HG02623 (cell line): Measurements from ENCODE around the gene COPA.

ENCODE experiments used
- ATAC-seq: cut with Tn5 transposase; IDR thresholded peaks from one replicate; pipeline ENCODE4 v1.9.1; 2021; ENCODE audit warnings: moderate library complexity; ENCODE audit not compliant: unreplicated experiment

Gene COPA

GRCh38 chr1:160363010-160363409 is 20.0 kb upstream of the COPA start:
- ATAC-seq = no peak

GRCh38 chr1:160362168-160362957 is 19.3 kb upstream of the COPA start:
- no peak for ATAC-seq

DNA sequence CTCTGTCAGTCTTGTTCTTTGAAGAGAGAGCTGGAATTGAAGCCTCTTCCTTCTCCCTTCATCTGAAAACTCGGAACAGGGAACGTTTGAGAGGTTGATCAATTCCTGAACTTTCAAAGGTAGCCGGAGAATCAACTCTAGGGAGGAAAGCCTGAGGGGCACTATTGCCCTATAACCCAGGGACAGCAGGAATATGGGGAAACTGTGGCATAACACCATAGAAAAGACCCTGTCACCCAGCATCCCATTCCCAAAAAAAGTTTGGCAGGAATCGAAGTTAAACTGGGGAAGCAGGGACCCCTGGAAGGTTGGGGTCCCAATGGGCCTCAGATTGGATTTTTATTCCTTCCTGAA is 18.7 kb upstream of the COPA start:
- no peak for ATAC-seq

DNA sequence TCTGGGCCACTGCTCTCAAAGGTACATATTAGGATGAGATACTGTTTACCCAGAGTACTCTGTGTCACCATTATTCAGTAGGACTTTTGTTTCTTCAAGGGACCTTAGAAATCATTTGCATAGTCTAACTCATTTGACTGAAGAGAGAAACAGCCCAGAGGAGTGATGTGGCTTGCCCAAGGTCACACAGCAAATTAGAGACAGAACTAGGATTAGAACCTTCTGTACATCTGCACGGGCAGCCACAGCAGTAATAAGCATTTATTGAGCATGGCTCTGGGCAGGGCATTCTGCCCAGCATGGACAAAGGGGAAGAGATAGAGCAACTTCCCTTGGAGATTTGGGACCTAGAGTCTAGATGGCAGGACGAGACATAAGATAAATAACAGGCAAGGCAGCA is 18.1 kb upstream of the COPA start:
- no peak for ATAC-seq

DNA sequence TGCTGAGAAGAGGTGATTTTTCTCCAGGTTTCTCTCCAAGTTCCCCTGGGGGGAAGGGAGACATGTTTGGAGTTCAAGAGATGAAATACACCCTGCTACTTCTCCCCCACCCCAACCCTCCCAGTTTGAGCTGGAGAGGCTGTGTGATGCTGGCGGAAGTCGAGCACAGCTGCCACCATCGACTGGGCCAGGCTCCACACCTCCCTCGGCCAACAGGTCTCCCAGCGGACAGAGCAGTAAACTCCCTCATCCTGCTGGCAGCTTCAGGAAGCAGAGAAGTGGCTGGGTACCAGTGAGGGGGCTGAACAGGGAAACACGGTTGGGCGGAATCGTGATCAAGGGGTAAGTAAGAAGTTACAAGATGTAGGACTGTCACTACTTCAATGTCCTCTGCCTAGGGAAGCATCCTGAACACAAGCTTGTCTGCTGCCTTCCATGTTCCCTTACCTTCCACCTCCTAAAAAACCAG is 17.2 kb upstream of the COPA start:
- ATAC-seq = no peak

- ATAC-seq = no peak
Observed at GRCh38 chr1:160359559-160360226, 16.6 kb upstream of the COPA start.

DNA sequence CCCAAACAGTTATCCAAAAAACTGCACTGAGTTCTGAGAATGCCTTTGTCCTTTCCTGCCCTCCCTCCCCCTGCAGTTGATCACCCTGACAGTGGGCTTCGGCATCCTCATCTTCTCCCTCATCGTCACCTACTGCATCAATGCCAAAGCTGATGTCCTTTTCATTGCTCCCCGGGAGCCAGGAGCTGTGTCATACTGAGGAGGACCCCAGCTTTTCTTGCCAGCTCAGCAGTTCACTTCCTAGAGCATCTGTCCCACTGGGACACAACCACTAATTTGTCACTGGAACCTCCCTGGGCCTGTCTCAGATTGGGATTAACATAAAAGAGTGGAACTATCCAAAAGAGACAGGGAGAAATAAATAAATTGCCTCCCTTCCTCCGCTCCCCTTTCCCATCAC is 15.0 kb upstream of the COPA start:
- no peak for ATAC-seq

GRCh38 chr1:160357286-160358002 is 14.4 kb upstream of the COPA start:
- no peak for ATAC-seq

GRCh38 chr1:160354388-160354985 is 11.4 kb upstream of the COPA start:
- ATAC-seq = no peak

GRCh38 chr1:160353223-160353622 is 10.2 kb upstream of the COPA start:
- no peak for ATAC-seq

DNA sequence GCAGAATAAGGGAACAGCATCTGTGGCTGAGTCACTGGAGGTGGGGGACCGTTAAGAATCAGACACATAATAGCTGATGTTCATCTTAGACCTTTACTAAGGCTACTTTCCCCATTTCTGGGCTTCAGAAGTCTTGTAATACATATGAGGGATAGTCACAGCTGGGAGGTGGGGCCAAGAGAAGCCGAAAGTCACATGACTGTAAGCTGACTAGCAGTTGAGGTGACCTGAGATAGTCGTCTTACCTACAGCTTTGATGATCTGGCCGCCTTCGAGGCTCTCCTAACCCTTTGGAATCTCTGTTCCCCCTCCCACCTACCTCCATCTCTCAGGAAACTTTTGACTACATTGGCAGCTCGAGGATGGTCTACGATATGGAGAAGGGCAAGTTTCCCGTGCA is 9.5 kb upstream of the COPA start:
- no peak for ATAC-seq

GRCh38 chr1:160351629-160352028 is 8.6 kb upstream of the COPA start:
- ATAC-seq = no peak

- ATAC-seq = peak; percentile 32
Observed at GRCh38 chr1:160346958-160347357, 3.9 kb upstream of the COPA start.

- ATAC-seq = no peak
Observed at GRCh38 chr1:160346463-160346862, 3.4 kb upstream of the COPA start.

- no peak for ATAC-seq
Observed at GRCh38 chr1:160344936-160345335, 1.9 kb upstream of the COPA start.

DNA sequence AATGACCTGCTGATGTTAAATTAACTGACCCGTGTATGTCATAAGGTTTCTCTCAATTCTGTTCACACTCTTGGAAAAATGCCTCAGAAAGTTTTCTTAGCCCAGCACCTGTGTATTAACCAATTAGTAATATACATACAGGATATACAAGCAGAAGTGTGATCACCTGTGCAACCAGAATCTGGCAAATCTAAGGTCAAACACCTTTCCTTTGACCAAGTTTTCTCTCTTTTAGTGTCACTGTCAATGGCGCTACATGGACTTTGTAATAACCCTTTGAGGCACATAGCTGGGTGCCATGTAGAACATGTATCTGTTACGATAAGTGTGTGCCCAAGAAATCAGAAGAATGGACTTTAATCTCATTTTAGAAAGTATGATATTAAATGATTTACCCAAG is 1.2 kb upstream of the COPA start:
- no peak for ATAC-seq

DNA sequence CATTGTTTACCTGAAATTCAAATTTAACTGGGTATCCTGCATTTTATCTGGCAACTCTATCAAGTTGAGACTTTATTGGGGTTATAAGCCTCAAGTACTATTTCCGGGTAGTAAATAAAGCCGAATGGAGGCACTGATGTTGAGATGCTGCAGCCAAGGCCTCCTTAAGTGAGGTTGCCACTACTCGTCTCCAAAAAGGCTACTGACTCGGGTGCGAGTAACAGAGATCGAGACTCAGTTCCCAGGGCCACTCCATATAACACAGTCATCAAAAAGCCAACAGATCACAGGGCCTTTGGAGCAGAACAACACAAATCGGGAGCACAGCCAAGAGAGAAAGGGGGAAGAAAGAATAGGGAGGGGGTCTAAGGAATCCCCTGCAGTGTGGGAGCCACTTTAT is 524 bp downstream of the COPA start:
- ATAC-seq = no peak

DNA sequence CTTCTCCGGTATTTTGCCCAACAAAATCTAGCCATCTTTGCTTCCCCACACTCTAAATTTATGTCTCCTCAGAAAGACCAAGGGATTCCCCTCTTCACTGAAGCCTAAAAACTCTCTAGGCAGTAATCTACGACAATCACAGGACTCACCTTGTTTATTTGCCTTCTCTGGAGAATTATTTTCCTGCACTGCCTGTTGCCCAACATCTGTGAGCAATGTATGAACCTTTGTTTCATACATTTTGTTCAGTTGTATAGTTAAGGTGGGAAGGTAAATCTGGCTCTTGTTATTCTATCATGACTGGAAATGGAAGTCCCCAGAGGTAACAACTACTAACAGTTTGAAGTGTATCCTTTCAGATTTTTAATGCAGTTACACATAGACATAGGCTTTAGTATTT is 2.2 kb downstream of the COPA start:
- ATAC-seq = no peak

DNA sequence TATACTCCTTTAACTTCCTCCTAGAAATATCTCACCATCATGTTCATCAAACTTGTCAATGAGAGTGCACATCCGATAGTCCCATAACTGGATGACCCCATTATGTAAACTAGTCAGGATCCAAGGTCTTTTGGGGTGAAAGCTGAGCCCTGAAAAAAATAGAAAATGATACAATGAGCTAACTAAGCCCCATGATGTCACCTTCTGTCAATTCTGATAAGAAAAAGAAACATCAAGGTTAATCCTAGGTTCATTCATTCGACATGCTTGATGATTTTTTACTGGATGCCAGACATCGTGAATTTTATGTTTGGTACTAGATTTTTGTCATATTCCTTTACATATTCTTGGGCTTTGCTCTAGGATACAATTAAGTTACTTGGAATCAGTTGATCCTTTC is 2.9 kb downstream of the COPA start:
- no peak for ATAC-seq

- ATAC-seq = no peak
Observed at GRCh38 chr1:160338580-160338979, 4.5 kb downstream of the COPA start.

- ATAC-seq = no peak
Observed at GRCh38 chr1:160332516-160332915, 10.5 kb downstream of the COPA start.

DNA sequence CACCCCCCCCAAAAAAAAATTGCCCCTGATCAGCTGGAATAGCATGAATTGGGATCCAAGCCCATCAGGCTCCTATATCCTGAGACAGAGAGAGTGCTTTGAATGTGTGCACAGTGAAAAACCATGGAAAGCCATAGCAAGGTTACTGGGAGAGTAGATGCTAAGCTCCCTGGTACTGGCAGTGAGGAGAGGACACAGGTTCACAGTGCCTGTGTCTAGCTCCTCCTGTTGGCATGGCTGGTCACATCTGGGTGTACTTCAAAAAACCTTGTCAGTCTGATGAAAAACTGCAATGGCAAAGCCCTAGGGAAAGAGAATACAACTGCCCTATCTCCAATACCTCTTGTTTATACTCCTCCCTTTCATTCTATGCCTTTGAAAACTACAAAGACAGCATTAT is 12.9 kb downstream of the COPA start:
- ATAC-seq = no peak
